SK-N-MC (cell line): Measurements from ENCODE around the gene SEPSECS.
"Not testable (repeated sequence)": the region's sequence is repeated elsewhere in the genome, so short reads cannot be mapped to it uniquely, and the experiment has no call there.

Experiments
- EZH2 ChIP-seq: fragments of 200-600 bp; sonication (generic); IDR thresholded peaks from one replicate; pipeline ENCODE4 v1.6.1; 2017; ENCODE audit warnings: antibody characterized with exemption
- POLR2AphosphoS5 ChIP-seq: IDR thresholded peaks from 2 replicates; pipeline ENCODE4 v1.6.1; 2012; ENCODE audit warnings: mild to moderate bottlenecking, low read depth, low read length, borderline replicate concordance

DNA sequence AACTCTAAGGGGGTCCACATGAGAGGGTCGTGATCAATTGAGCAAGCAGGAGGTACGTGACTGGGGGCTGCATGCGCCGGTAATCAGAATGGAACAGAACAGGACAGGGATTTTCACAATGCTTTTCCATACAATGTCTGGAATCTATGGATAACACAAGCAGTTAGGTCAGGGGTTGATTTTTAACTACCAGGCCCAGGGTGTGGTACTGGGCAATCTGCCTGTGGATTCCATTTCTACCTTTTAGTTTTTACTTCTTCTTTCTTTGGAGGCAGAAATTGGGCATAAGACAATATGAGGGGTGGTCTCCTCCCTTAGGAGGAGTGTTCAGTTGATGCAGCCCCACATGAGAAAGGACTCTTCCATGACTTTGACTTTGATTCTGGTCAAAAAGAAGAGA is 76.8 kb downstream of the SEPSECS start:
- not testable (repeated sequence) for TF ChIP-seq POLR2AphosphoS5, EZH2
